ENCODE results near the gene GNG11. TPM values are rescaled to one million over a fixed set of nuclear protein-coding genes. Genes with fewer than 3 reads are reported as not detected.

Gene GNG11
- total and polyA plus RNA-seq, 2 donors (not counting 3 experiments of a cell fraction or from before 2014, with no cell fraction given): 92.3 to 208 TPM

GRCh38 chr7:93948873-93949272 lies 27.3 kb downstream of the GNG11 start:
- H3K27me3 ChIP-seq (ENCODE audit: control insufficient read depth in 2 of 2, insufficient read depth in 2 of 2, low read length in 2 of 2): no peaks in the 10 kb centered on the region
- TF ChIP-seq EZH2 (IDR thresholded peaks at IDR 0.05; ENCODE audit: borderline replicate concordance, low read depth, low read length, severe bottlenecking): no peak
- TF ChIP-seq MYC (IDR thresholded peaks at IDR 0.05; ENCODE audit: low read depth, low read length): no peak
- no peak for TF ChIP-seq POLR2AphosphoS5 (IDR thresholded peaks at IDR 0.05; ENCODE audit: insufficient read depth, low read depth, low read length)
- no peak for TF ChIP-seq JUN (IDR thresholded peaks at IDR 0.05; ENCODE audit: borderline replicate concordance, insufficient read depth, insufficient read length, low read depth)
- no peak for TF ChIP-seq MAX (IDR thresholded peaks at IDR 0.05; ENCODE audit: insufficient read depth, insufficient read length)
- no peak for TF ChIP-seq POLR2A (IDR thresholded peaks at IDR 0.05; ENCODE audit: low read depth, low read length)
- TF ChIP-seq CTCF (IDR thresholded peaks at IDR 0.05; ENCODE audit: extremely low read depth in 1 of 2, insufficient read depth in 1 of 2, low read depth in 1 of 2, low read length in 2 of 2): no peak
- no peak for TF ChIP-seq GATA2 (IDR thresholded peaks at IDR 0.05; ENCODE audit: insufficient read depth, insufficient read length, low read depth, low read length)
- no peak for TF ChIP-seq FOS (IDR thresholded peaks at IDR 0.05; ENCODE audit: borderline replicate concordance, insufficient read depth, low read length)
- POLR2A ChIA-PET: no interaction called here
- no TSS peak for BruUV-seq (replicated peaks)
- H3K36me3 ChIP-seq (ENCODE audit: control insufficient read depth in 2 of 2, extremely low read depth in 1 of 2, insufficient read depth in 2 of 2, low read length in 2 of 2): no peaks in the 10 kb centered on the region
- no peak overlapping the region for H3K4me3 ChIP-seq (replicated peaks in 1 of 3; ENCODE audit: insufficient read depth in 1 of 3, low read depth in 1 of 3, low read length in 3 of 3)
- no peaks in the 10 kb centered on the region for H3K9me1 ChIP-seq (replicated peaks; ENCODE audit: control insufficient read depth, extremely low read depth, insufficient read depth, low read length)
- intact Hi-C loops (cut with micrococcal nuclease): loop anchor here (5.0 to 10.0 kb wide), 2 partner anchors 37 to 1314 kb away; no protein-coding TSS in a partner anchor
- H3K79me2 ChIP-seq (ENCODE audit: control insufficient read depth, insufficient read depth, low read length): no peaks in the 10 kb centered on the region
- no peak overlapping the region for H2AFZ ChIP-seq (ENCODE audit: low read depth, low read length)
- no peaks in the 10 kb centered on the region for H3K9me3 ChIP-seq (replicated peaks; ENCODE audit: control insufficient read depth, insufficient read depth, low read length)
- H3K9ac ChIP-seq (replicated peaks; ENCODE audit: extremely low read depth, insufficient read depth, low read length): peak overlapping the region; percentile 43
- CTCF ChIA-PET: no interaction called here
- H3K27ac ChIP-seq (ENCODE audit: insufficient read depth, low read depth, low read length): peak overlapping the region; percentile 72
- H3K4me1 ChIP-seq (ENCODE audit: control insufficient read depth, extremely low read depth, insufficient read depth, low read length): peaks cover 44% of the 10 kb centered on the region
- FAIRE-seq: no peak
- dilution Hi-C loops (cut with MboI; ENCODE audit: extremely low pct_ligation_motif_present, low sequenced_read_pairs): no loop called here
- no peak for DNase-seq (ENCODE audit: low read depth, low spot score)
- no peaks in the 10 kb centered on the region for H4K20me1 ChIP-seq (replicated peaks; ENCODE audit: control insufficient read depth, extremely low read depth, insufficient read depth, low read length)
- H3K4me2 ChIP-seq (ENCODE audit: insufficient read depth, low read length): no peak overlapping the region
